Left renal cortex interstitium (tissue), 4 donors: ENCODE results near the gene CEP63. TPM values are rescaled to one million over a fixed set of nuclear protein-coding genes. Genes with fewer than 3 reads are reported as not detected.
A peak's percentile ranks its signal among the peaks of the same experiment; 100 is the strongest.

ENCODE experiments used
- DNase-seq, 4 donors: peaks; one replicate each; pipeline ENCODE4 v3.0.0-alpha.2; 2013; ENCODE audit warnings: low read depth in 4 of 4, low spot score in 2 of 4, missing footprints in 1 of 4
- polyA plus RNA-seq, 4 donors: library from polyadenylated mRNA; unstranded; fragments of 120-200 nt; gene quantifications; one replicate each; pipeline ENCODE4 v1.2.1, GENCODE V29; 2013; ENCODE audit not compliant: insufficient read length in 4 of 4

The CEP63 gene
- 10 to 100 TPM; 28.7 to 38.1 (median 36.5) TPM for polyA plus RNA-seq

- DNase-seq = peak; percentile 97 to 99 (median 98)
Measured at GRCh38 chr3:134485718-134486576, at the start of gene CEP63, which contains the start of gene ANAPC13. CEP63 (plus strand) TSS chr3:134486057; CDS start chr3:134495321, 9,264 bp downstream. ANAPC13 (minus strand) TSS chr3:134485985; CDS start chr3:134482904, 3,081 bp downstream.

GRCh38 chr3:134437211-134437752, 48.6 kb upstream of the CEP63 start:
- no peak for DNase-seq

- no peak for DNase-seq
Measured at GRCh38 chr3:134441321-134441720, 44.5 kb upstream of the CEP63 start.

- DNase-seq = no peak
Measured at GRCh38 chr3:134441821-134442220, 44.0 kb upstream of the CEP63 start.

- no peak for DNase-seq
Measured at GRCh38 chr3:134445095-134445494, 40.8 kb upstream of the CEP63 start.

- peak in 1 of 4 donors; percentile 69 for DNase-seq
Measured at GRCh38 chr3:134445636-134446035, 40.2 kb upstream of the CEP63 start.

- DNase-seq = no peak
Measured at GRCh38 chr3:134446800-134447199, 39.1 kb upstream of the CEP63 start.

- DNase-seq = no peak
Measured at GRCh38 chr3:134447351-134447750, 38.5 kb upstream of the CEP63 start.

GRCh38 chr3:134448664-134449063, 37.2 kb upstream of the CEP63 start:
- no peak for DNase-seq

GRCh38 chr3:134449277-134449676, 36.6 kb upstream of the CEP63 start:
- no peak for DNase-seq

GRCh38 chr3:134449951-134450350, 35.9 kb upstream of the CEP63 start:
- no peak for DNase-seq

- DNase-seq = no peak
Measured at GRCh38 chr3:134453631-134454030, 32.2 kb upstream of the CEP63 start.

GRCh38 chr3:134457376-134458074, 28.3 kb upstream of the CEP63 start:
- no peak for DNase-seq

- no peak for DNase-seq
Measured at GRCh38 chr3:134458406-134458945, 27.4 kb upstream of the CEP63 start.

- DNase-seq = no peak
Measured at GRCh38 chr3:134459562-134459961, 26.3 kb upstream of the CEP63 start.

GRCh38 chr3:134460965-134461364, 24.9 kb upstream of the CEP63 start:
- no peak for DNase-seq

GRCh38 chr3:134462331-134462941, 23.4 kb upstream of the CEP63 start:
- DNase-seq = peak in 1 of 4 donors; percentile 48

GRCh38 chr3:134463676-134464063, 22.2 kb upstream of the CEP63 start:
- DNase-seq = peak in 1 of 4 donors; percentile 28

GRCh38 chr3:134464064-134464688, 21.7 kb upstream of the CEP63 start:
- peak in 3 of 4 donors; percentile 83 to 88 (median 85) for DNase-seq
